ENCODE measurements around the gene ABHD16A.

ABHD16A gene

GRCh38 chr6:31660381-31661261 is 42.5 kb downstream of the ABHD16A start, which contains the start of gene C6orf47:
TSS of gene C6orf47 (minus strand) at chr6:31660778. CDS start at chr6:31659947, 831 bp downstream.
- DNase-seq: peak; percentile 78

GRCh38 chr6:31659649-31660380 is 43.3 kb downstream of the ABHD16A start:
- no peak for DNase-seq

- DNase-seq: no peak
Measured at GRCh38 chr6:31658983-31659648, 44.0 kb downstream of the ABHD16A start.

GRCh38 chr6:31658158-31658688 is 44.9 kb downstream of the ABHD16A start:
- no peak for DNase-seq

GRCh38 chr6:31657406-31658157 is 45.5 kb downstream of the ABHD16A start:
- no peak for DNase-seq

GRCh38 chr6:31655349-31656237 is 47.5 kb downstream of the ABHD16A start, which contains the start of gene APOM:
TSS of gene APOM (plus strand) at chr6:31655894. CDS start at chr6:31655967, 73 bp downstream.
- no peak for DNase-seq

GRCh38 chr6:31654574-31655348 is 48.4 kb downstream of the ABHD16A start:
- DNase-seq: no peak

- peak; percentile 95 for DNase-seq
Measured at GRCh38 chr6:31652925-31653724, 50.0 kb downstream of the ABHD16A start.

- DNase-seq: peak; percentile 61
Measured at GRCh38 chr6:31651602-31652191, 51.4 kb downstream of the ABHD16A start.

GRCh38 chr6:31645325-31645724 is 57.8 kb downstream of the ABHD16A start:
- DNase-seq: no peak

GRCh38 chr6:31643818-31644454 is 59.2 kb downstream of the ABHD16A start:
- DNase-seq: no peak

GRCh38 chr6:31642798-31643570 is 60.1 kb downstream of the ABHD16A start:
- no peak for DNase-seq

GRCh38 chr6:31641370-31641769 is 61.8 kb downstream of the ABHD16A start:
- no peak for DNase-seq

GRCh38 chr6:31640612-31641011 is 62.5 kb downstream of the ABHD16A start:
- no peak for DNase-seq

GRCh38 chr6:31639449-31639861 is 63.7 kb downstream of the ABHD16A start:
- DNase-seq: no peak

GRCh38 chr6:31639043-31639442 is 64.1 kb downstream of the ABHD16A start:
- no peak for DNase-seq
